ENCODE measurements around the gene MFAP2.

MFAP2 gene

GRCh38 chr1:17008208-17008855 lies 27.9 kb upstream of the MFAP2 start:
- peaks cover 0 to 32% (median 19%) of the 10 kb centered on the region in 5 donors for H3K36me3 ChIP-seq (ENCODE audit: control insufficient read depth in 5 of 5, insufficient read depth in 5 of 5, low read length in 5 of 5)
- H3K9ac ChIP-seq (ENCODE audit: low read length in 5 of 5), result no peak overlapping the region
- H3K4me3 ChIP-seq (ENCODE audit: low read depth in 1 of 5, low read length in 5 of 5), result no peak overlapping the region
- no peak overlapping the region for H3K27ac ChIP-seq (ENCODE audit: low read depth, low read length)
- peaks cover 11 to 46% (median 43%) of the 10 kb centered on the region in 5 donors for H3K4me1 ChIP-seq (ENCODE audit: control insufficient read depth in 5 of 5, insufficient read depth in 5 of 5, low read length in 5 of 5)
- H3K9me3 ChIP-seq (ENCODE audit: control insufficient read depth in 5 of 5, low read length in 5 of 5), result no peaks in the 10 kb centered on the region
- H3K27me3 ChIP-seq (ENCODE audit: control insufficient read depth in 5 of 5, insufficient read depth in 4 of 5, low read length in 5 of 5), result no peaks in the 10 kb centered on the region

DNA sequence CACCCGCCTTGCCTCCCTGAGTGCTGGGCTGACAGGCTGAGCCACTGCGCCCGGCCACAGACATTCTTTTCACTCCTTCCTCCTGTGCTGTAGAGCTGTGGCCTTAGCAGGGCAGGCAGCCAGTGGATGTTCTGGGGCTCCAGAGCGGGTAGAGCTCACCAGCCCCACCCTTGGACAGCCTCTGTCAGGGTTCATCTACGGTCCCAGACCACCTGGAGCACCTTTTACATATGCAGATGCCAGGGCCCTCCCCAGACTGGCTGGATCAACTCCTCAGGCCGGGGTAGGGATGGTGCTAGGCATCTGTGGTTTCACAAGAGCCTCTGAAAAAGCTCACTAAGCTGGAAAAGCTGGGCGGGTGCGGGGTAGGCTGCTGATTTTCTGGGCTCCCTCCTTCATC lies 26.7 kb upstream of the MFAP2 start:
- Histone ChIP-seq H3K4me1 (ENCODE audit: control insufficient read depth in 5 of 5, insufficient read depth in 5 of 5, low read length in 5 of 5) (peaks cover 9 to 34% (median 31%) of the 10 kb centered on the region in 5 donors), H3K4me3 (ENCODE audit: low read depth in 1 of 5, low read length in 5 of 5) (no peak overlapping the region), H3K27ac (ENCODE audit: low read depth, low read length) (no peak overlapping the region), H3K9me3 (ENCODE audit: control insufficient read depth in 5 of 5, low read length in 5 of 5) (no peaks in the 10 kb centered on the region), H3K27me3 (ENCODE audit: control insufficient read depth in 5 of 5, insufficient read depth in 4 of 5, low read length in 5 of 5) (no peaks in the 10 kb centered on the region), H3K36me3 (ENCODE audit: control insufficient read depth in 5 of 5, insufficient read depth in 5 of 5, low read length in 5 of 5) (peaks cover 0 to 44% (median 30%) of the 10 kb centered on the region in 5 donors), H3K9ac (ENCODE audit: low read length in 5 of 5) (no peak overlapping the region)

DNA sequence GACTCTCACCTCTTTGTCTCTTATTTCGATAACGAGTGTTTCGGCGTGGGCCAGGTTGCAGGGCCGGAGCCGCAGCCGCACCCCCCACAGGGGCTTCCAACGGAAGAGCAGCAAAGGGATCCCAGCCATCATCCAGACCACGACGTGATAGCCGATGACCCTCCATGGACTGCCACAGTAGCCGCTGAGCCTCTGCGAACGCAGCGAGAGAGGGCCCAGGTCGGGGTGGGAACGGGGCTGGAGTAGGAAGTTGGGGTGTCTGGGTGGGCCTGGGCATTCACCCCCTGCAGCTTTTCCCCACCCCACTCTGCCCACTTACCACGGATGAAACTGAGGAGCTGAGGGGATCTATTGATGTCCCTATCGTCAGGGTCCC lies 24.9 kb upstream of the MFAP2 start:
- Histone ChIP-seq H3K27me3 (ENCODE audit: control insufficient read depth in 5 of 5, insufficient read depth in 4 of 5, low read length in 5 of 5) (no peaks in the 10 kb centered on the region), H3K4me1 (ENCODE audit: control insufficient read depth in 5 of 5, insufficient read depth in 5 of 5, low read length in 5 of 5) (peaks cover 5 to 20% (median 18%) of the 10 kb centered on the region in 5 donors), H3K9me3 (ENCODE audit: control insufficient read depth in 5 of 5, low read length in 5 of 5) (no peaks in the 10 kb centered on the region), H3K36me3 (ENCODE audit: control insufficient read depth in 5 of 5, insufficient read depth in 5 of 5, low read length in 5 of 5) (peaks cover 0 to 61% (median 45%) of the 10 kb centered on the region in 5 donors), H3K4me3 (ENCODE audit: low read depth in 1 of 5, low read length in 5 of 5) (no peak overlapping the region), H3K27ac (ENCODE audit: low read depth, low read length) (no peak overlapping the region), H3K9ac (ENCODE audit: low read length in 5 of 5) (no peak overlapping the region)

GRCh38 chr1:17004466-17005364 lies 24.3 kb upstream of the MFAP2 start:
- H3K9ac ChIP-seq (ENCODE audit: low read length in 5 of 5), result no peak overlapping the region
- no peaks in the 10 kb centered on the region for H3K9me3 ChIP-seq (ENCODE audit: control insufficient read depth in 5 of 5, low read length in 5 of 5)
- peaks cover 5 to 14% (median 13%) of the 10 kb centered on the region in 5 donors for H3K4me1 ChIP-seq (ENCODE audit: control insufficient read depth in 5 of 5, insufficient read depth in 5 of 5, low read length in 5 of 5)
- no peak overlapping the region for H3K27ac ChIP-seq (ENCODE audit: low read depth, low read length)
- no peaks in the 10 kb centered on the region for H3K27me3 ChIP-seq (ENCODE audit: control insufficient read depth in 5 of 5, insufficient read depth in 4 of 5, low read length in 5 of 5)
- peaks cover 0 to 66% (median 50%) of the 10 kb centered on the region in 5 donors for H3K36me3 ChIP-seq (ENCODE audit: control insufficient read depth in 5 of 5, insufficient read depth in 5 of 5, low read length in 5 of 5)
- H3K4me3 ChIP-seq (ENCODE audit: low read depth in 1 of 5, low read length in 5 of 5), result no peak overlapping the region

- H3K27ac ChIP-seq (ENCODE audit: low read depth, low read length), result no peak overlapping the region
- H3K9me3 ChIP-seq (ENCODE audit: control insufficient read depth in 5 of 5, low read length in 5 of 5), result no peaks in the 10 kb centered on the region
- no peak overlapping the region for H3K9ac ChIP-seq (ENCODE audit: low read length in 5 of 5)
- H3K4me3 ChIP-seq (ENCODE audit: low read depth in 1 of 5, low read length in 5 of 5), result no peak overlapping the region
- H3K27me3 ChIP-seq (ENCODE audit: control insufficient read depth in 5 of 5, insufficient read depth in 4 of 5, low read length in 5 of 5), result no peaks in the 10 kb centered on the region
- peaks cover 0 to 8% (median 4%) of the 10 kb centered on the region in 5 donors for H3K4me1 ChIP-seq (ENCODE audit: control insufficient read depth in 5 of 5, insufficient read depth in 5 of 5, low read length in 5 of 5)
- peaks cover 0 to 84% (median 63%) of the 10 kb centered on the region in 5 donors for H3K36me3 ChIP-seq (ENCODE audit: control insufficient read depth in 5 of 5, insufficient read depth in 5 of 5, low read length in 5 of 5)
These were observed 22.1 kb upstream of the MFAP2 start for GRCh38 chr1:17002524-17002902.

DNA sequence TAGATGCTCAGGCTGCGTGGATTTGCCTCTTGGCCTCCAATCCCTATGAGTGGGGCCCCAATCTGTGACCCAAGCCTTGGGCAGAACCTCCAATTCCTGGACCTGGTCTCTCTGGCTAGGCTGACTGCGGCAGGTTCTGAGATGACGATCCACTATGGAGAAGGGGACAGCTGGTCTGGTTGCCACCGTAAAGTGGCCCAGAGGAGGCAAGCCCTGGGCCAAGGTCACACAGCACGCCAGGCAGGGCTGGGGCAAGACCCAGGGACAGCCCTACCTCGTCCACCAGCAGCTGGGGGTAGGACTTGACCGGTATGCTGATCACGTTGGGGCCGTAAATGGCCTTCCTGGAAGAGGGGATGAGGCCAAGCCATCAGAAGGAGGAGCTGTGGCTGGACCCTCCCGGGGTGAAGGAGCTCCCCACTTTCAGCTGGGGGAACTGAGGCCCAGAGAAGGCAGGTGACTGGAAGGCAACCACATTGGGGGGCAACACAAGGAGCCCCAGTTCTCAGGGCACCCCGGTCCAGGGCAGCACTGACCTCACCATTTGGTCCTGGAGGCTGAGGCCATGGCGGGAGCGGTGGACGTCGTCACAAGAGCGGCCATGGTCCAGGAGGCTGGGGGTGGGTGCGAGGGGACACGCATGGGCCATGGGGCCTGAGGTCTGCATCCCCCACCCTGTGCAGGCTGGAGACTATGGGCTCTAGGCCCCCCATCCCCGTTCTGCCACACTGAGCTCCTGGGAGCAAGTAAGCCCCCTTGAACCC lies 21.5 kb upstream of the MFAP2 start:
- Histone ChIP-seq H3K36me3 (ENCODE audit: control insufficient read depth in 5 of 5, insufficient read depth in 5 of 5, low read length in 5 of 5) (peaks cover 0 to 89% (median 66%) of the 10 kb centered on the region in 5 donors), H3K27me3 (ENCODE audit: control insufficient read depth in 5 of 5, insufficient read depth in 4 of 5, low read length in 5 of 5) (no peaks in the 10 kb centered on the region), H3K9ac (ENCODE audit: low read length in 5 of 5) (no peak overlapping the region), H3K9me3 (ENCODE audit: control insufficient read depth in 5 of 5, low read length in 5 of 5) (no peaks in the 10 kb centered on the region), H3K27ac (ENCODE audit: low read depth, low read length) (no peak overlapping the region), H3K4me1 (ENCODE audit: control insufficient read depth in 5 of 5, insufficient read depth in 5 of 5, low read length in 5 of 5) (peaks cover 0 to 8% (median 4%) of the 10 kb centered on the region in 5 donors), H3K4me3 (ENCODE audit: low read depth in 1 of 5, low read length in 5 of 5) (no peak overlapping the region)

GRCh38 chr1:16999863-17000262 lies 19.4 kb upstream of the MFAP2 start:
- Histone ChIP-seq H3K27me3 (ENCODE audit: control insufficient read depth in 5 of 5, insufficient read depth in 4 of 5, low read length in 5 of 5) (no peaks in the 10 kb centered on the region), H3K9ac (ENCODE audit: low read length in 5 of 5) (no peak overlapping the region), H3K4me3 (ENCODE audit: low read depth in 1 of 5, low read length in 5 of 5) (no peak overlapping the region), H3K27ac (ENCODE audit: low read depth, low read length) (no peak overlapping the region), H3K36me3 (ENCODE audit: control insufficient read depth in 5 of 5, insufficient read depth in 5 of 5, low read length in 5 of 5) (peaks cover 0 to 93% (median 76%) of the 10 kb centered on the region in 5 donors), H3K9me3 (ENCODE audit: control insufficient read depth in 5 of 5, low read length in 5 of 5) (no peaks in the 10 kb centered on the region), H3K4me1 (ENCODE audit: control insufficient read depth in 5 of 5, insufficient read depth in 5 of 5, low read length in 5 of 5) (peaks cover 0 to 8% (median 4%) of the 10 kb centered on the region in 5 donors)

DNA sequence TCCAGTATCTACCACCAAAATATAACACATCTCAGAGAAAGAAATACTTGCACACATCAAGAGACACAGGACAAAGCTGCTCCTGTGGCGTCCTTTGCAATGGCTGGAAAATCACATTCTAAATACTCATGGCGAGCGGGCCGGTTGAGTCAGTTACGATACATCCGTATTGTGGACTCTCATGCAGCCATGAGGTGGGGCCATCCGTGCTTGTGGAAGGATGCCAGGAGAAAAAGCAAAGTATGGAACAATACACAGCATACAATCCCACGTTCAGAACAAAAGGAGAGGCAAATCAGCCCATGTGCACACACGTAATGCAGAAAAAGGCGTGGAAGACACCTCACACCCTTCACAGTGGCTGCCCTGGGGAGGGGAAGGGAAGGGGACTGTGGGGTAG lies 18.2 kb upstream of the MFAP2 start:
- Histone ChIP-seq H3K9me3 (ENCODE audit: control insufficient read depth in 5 of 5, low read length in 5 of 5) (no peaks in the 10 kb centered on the region), H3K27me3 (ENCODE audit: control insufficient read depth in 5 of 5, insufficient read depth in 4 of 5, low read length in 5 of 5) (no peaks in the 10 kb centered on the region), H3K9ac (ENCODE audit: low read length in 5 of 5) (no peak overlapping the region), H3K4me3 (ENCODE audit: low read depth in 1 of 5, low read length in 5 of 5) (no peak overlapping the region), H3K27ac (ENCODE audit: low read depth, low read length) (no peak overlapping the region), H3K36me3 (ENCODE audit: control insufficient read depth in 5 of 5, insufficient read depth in 5 of 5, low read length in 5 of 5) (peaks cover 0 to 86% (median 67%) of the 10 kb centered on the region in 5 donors), H3K4me1 (ENCODE audit: control insufficient read depth in 5 of 5, insufficient read depth in 5 of 5, low read length in 5 of 5) (no peaks in the 10 kb centered on the region)

- Histone ChIP-seq H3K4me3 (ENCODE audit: low read depth in 1 of 5, low read length in 5 of 5) (no peak overlapping the region), H3K36me3 (ENCODE audit: control insufficient read depth in 5 of 5, insufficient read depth in 5 of 5, low read length in 5 of 5) (peaks cover 0 to 83% (median 61%) of the 10 kb centered on the region in 5 donors), H3K27me3 (ENCODE audit: control insufficient read depth in 5 of 5, insufficient read depth in 4 of 5, low read length in 5 of 5) (no peaks in the 10 kb centered on the region), H3K9me3 (ENCODE audit: control insufficient read depth in 5 of 5, low read length in 5 of 5) (no peaks in the 10 kb centered on the region), H3K9ac (ENCODE audit: low read length in 5 of 5) (no peak overlapping the region), H3K27ac (ENCODE audit: low read depth, low read length) (no peak overlapping the region), H3K4me1 (ENCODE audit: control insufficient read depth in 5 of 5, insufficient read depth in 5 of 5, low read length in 5 of 5) (no peaks in the 10 kb centered on the region)
These were observed 16.4 kb upstream of the MFAP2 start for GRCh38 chr1:16996845-16997244.

All from subcutaneous abdominal adipose tissue (tissue), 5 donors.